Vagina (tissue), 2 donors: ENCODE data around the gene CD300A. TPM values are rescaled to one million over a fixed set of nuclear protein-coding genes. Genes with fewer than 3 reads are reported as not detected.

Experiments used
- DNase-seq, 2 donors: peaks; one replicate each; pipeline ENCODE4 v3.0.0-alpha.2; 2017; ENCODE audit errors: extremely low spot score in 2 of 2
- H3K27ac ChIP-seq: fragments of 200-600 bp; sonication (generic); one replicate; pipeline ENCODE4 v1.5.1; 2019
- H3K27me3 ChIP-seq: fragments of 200-600 bp; sonication (generic); one replicate; pipeline ENCODE4 v1.5.1; 2019
- H3K36me3 ChIP-seq, 2 donors: fragments of 200-600 bp; sonication (generic); one replicate each; pipeline ENCODE4 v1.5.1; 2017 to 2019
- H3K4me1 ChIP-seq: fragments of 200-600 bp; sonication (generic); one replicate; pipeline ENCODE4 v1.5.1; 2019
- H3K4me3 ChIP-seq, 2 donors: fragments of 200-600 bp; sonication (generic); 1 replicate in 1 of 2; 2 replicates in 1 of 2; pipeline ENCODE4 v1.5.1; 2016 to 2019
- H3K9me3 ChIP-seq: fragments of 200-600 bp; sonication (generic); one replicate; pipeline ENCODE4 v1.5.1; 2019
- CTCF ChIP-seq, 3 experiments: fragments of 450-650 bp in 2 of 3; fragments of 200-600 bp in 1 of 3; sonication (generic) in 1 of 3; IDR thresholded peaks; one replicate each; pipeline ENCODE4 v1.5.1; 2017 to 2019; ENCODE audit warnings: antibody characterized with exemption in 3 of 3, mild to moderate bottlenecking in 2 of 3, moderate library complexity in 2 of 3
- POLR2A ChIP-seq, 2 donors: fragments of 450-650 bp; IDR thresholded peaks; one replicate each; pipeline ENCODE4 v1.6.1; 2017; ENCODE audit warnings: antibody characterized with exemption in 2 of 2, mild to moderate bottlenecking in 2 of 2, moderate library complexity in 2 of 2
- POLR2AphosphoS5 ChIP-seq, 2 donors: sonication (generic); formaldehyde crosslinking; IDR thresholded peaks; one replicate each; pipeline ENCODE4 v1.9.0; 2017; ENCODE audit warnings: antibody characterized with exemption in 2 of 2, mild to moderate bottlenecking in 2 of 2, low read depth in 1 of 2; ENCODE audit not compliant: insufficient read depth in 1 of 2
- intact Hi-C: fragments of 100-400 bp; cut with DNase I; formaldehyde crosslinking; loops from one replicate; pipeline ENCODE4 v1.15.1; 2023
- total RNA-seq: library from RNA; depleted of rRNA; stranded (reverse); fragments of >200 nt; gene quantifications from one replicate; pipeline ENCODE4 v1.2.3, GENCODE V29; 2016

CD300A gene
- total RNA-seq, 1 donor from 2014 or later: 4.2 TPM

GRCh38 chr17:74520016-74520434 is 53.6 kb downstream of the CD300A start:
- no peaks in the 10 kb centered on the region for H3K4me1 ChIP-seq
- H3K4me3 ChIP-seq: no peak overlapping the region
- intact Hi-C loops: no loop called here
- H3K27me3 ChIP-seq: no peaks in the 10 kb centered on the region
- no peaks in the 10 kb centered on the region for H3K36me3 ChIP-seq
- no peak for DNase-seq
- TF ChIP-seq POLR2A (IDR thresholded peaks at IDR 0.05) (no peak), POLR2AphosphoS5 (IDR thresholded peaks at IDR 0.05; ENCODE audit: insufficient read depth in 1 of 2, low read depth in 1 of 2) (no peak), CTCF (IDR thresholded peaks at IDR 0.05) (no peak)
- no peaks in the 10 kb centered on the region for H3K9me3 ChIP-seq
- no peak overlapping the region for H3K27ac ChIP-seq

- Histone ChIP-seq H3K9me3 (no peaks in the 10 kb centered on the region), H3K27me3 (no peaks in the 10 kb centered on the region), H3K4me1 (no peaks in the 10 kb centered on the region), H3K4me3 (no peak overlapping the region), H3K27ac (no peak overlapping the region), H3K36me3 (no peaks in the 10 kb centered on the region)
- intact Hi-C loops: no loop called here
- peak; percentile 58 to 77 for DNase-seq
- TF ChIP-seq CTCF (IDR thresholded peaks at IDR 0.05) (no peak), POLR2A (IDR thresholded peaks at IDR 0.05) (no peak), POLR2AphosphoS5 (IDR thresholded peaks at IDR 0.05; ENCODE audit: insufficient read depth in 1 of 2, low read depth in 1 of 2) (no peak)
These were observed 54.5 kb downstream of the CD300A start for GRCh38 chr17:74520790-74521480.

- intact Hi-C loops: no loop called here
- no peaks in the 10 kb centered on the region for H3K36me3 ChIP-seq
- H3K27me3 ChIP-seq: no peaks in the 10 kb centered on the region
- no peak overlapping the region for H3K4me3 ChIP-seq
- peak in 1 of 2 donors; percentile 77 for DNase-seq
- H3K9me3 ChIP-seq: no peaks in the 10 kb centered on the region
- no peak for TF ChIP-seq POLR2A (IDR thresholded peaks at IDR 0.05)
- no peak for TF ChIP-seq POLR2AphosphoS5 (IDR thresholded peaks at IDR 0.05; ENCODE audit: insufficient read depth in 1 of 2, low read depth in 1 of 2)
- TF ChIP-seq CTCF (IDR thresholded peaks at IDR 0.05): no peak
- no peak overlapping the region for H3K27ac ChIP-seq
- no peaks in the 10 kb centered on the region for H3K4me1 ChIP-seq
These were observed 55.3 kb downstream of the CD300A start for GRCh38 chr17:74521701-74522201.

GRCh38 chr17:74522381-74523105 is 56.1 kb downstream of the CD300A start:
- Histone ChIP-seq H3K36me3 (no peaks in the 10 kb centered on the region), H3K9me3 (no peaks in the 10 kb centered on the region), H3K4me3 (no peak overlapping the region), H3K4me1 (no peaks in the 10 kb centered on the region), H3K27ac (no peak overlapping the region), H3K27me3 (no peaks in the 10 kb centered on the region)
- intact Hi-C loops: no loop called here
- peak; percentile 65 to 91 for DNase-seq
- TF ChIP-seq CTCF (IDR thresholded peaks at IDR 0.05) (no peak), POLR2AphosphoS5 (IDR thresholded peaks at IDR 0.05; ENCODE audit: insufficient read depth in 1 of 2, low read depth in 1 of 2) (no peak), POLR2A (IDR thresholded peaks at IDR 0.05) (no peak)

- TF ChIP-seq CTCF (IDR thresholded peaks at IDR 0.05) (no peak), POLR2AphosphoS5 (IDR thresholded peaks at IDR 0.05; ENCODE audit: insufficient read depth in 1 of 2, low read depth in 1 of 2) (no peak), POLR2A (IDR thresholded peaks at IDR 0.05) (no peak)
- Histone ChIP-seq H3K27ac (no peak overlapping the region), H3K9me3 (no peaks in the 10 kb centered on the region), H3K4me1 (no peaks in the 10 kb centered on the region), H3K36me3 (no peaks in the 10 kb centered on the region), H3K4me3 (no peak overlapping the region), H3K27me3 (no peaks in the 10 kb centered on the region)
- peak; percentile 40 to 82 for DNase-seq
- intact Hi-C loops: no loop called here
These were observed 56.9 kb downstream of the CD300A start for GRCh38 chr17:74523308-74523707.
